ENCODE measurements around the gene CARM1.
A peak's percentile ranks its signal among the peaks of the same experiment; 100 is the strongest.
"Not testable (repeated sequence)": the region's sequence is repeated elsewhere in the genome, so short reads cannot be mapped to it uniquely, and the experiment has no call there.

Gene CARM1

GRCh38 chr19:10868872-10869547 lies 2.3 kb upstream of the CARM1 start:
- no peak overlapping the region for H3K4me3 ChIP-seq (ENCODE audit: low read length)
- no peak for DNase-seq (ENCODE audit: low read depth)
- TF ChIP-seq CTCF (conservative IDR thresholded peaks at IDR 0.05; ENCODE audit: low read depth, low read length), result no peak

GRCh38 chr19:10869872-10870311 lies 1.5 kb upstream of the CARM1 start:
- H3K4me3 ChIP-seq (ENCODE audit: low read length); DNase-seq (ENCODE audit: low read depth): not testable (repeated sequence)

GRCh38 chr19:10870501-10870954 lies 825 bp upstream of the CARM1 start:
- no peak for TF ChIP-seq CTCF (conservative IDR thresholded peaks at IDR 0.05; ENCODE audit: low read depth, low read length)
- no peak for DNase-seq (ENCODE audit: low read depth)
- peak overlapping the region; percentile 66 for H3K4me3 ChIP-seq (ENCODE audit: low read length)

GRCh38 chr19:10871711-10872545 lies 575 bp downstream of the CARM1 start:
- TF ChIP-seq CTCF (conservative IDR thresholded peaks at IDR 0.05; ENCODE audit: low read depth, low read length), result peak; percentile 8
- no peak for DNase-seq (ENCODE audit: low read depth)
- peak overlapping the region; percentile 82 for H3K4me3 ChIP-seq (ENCODE audit: low read length)

DNA sequence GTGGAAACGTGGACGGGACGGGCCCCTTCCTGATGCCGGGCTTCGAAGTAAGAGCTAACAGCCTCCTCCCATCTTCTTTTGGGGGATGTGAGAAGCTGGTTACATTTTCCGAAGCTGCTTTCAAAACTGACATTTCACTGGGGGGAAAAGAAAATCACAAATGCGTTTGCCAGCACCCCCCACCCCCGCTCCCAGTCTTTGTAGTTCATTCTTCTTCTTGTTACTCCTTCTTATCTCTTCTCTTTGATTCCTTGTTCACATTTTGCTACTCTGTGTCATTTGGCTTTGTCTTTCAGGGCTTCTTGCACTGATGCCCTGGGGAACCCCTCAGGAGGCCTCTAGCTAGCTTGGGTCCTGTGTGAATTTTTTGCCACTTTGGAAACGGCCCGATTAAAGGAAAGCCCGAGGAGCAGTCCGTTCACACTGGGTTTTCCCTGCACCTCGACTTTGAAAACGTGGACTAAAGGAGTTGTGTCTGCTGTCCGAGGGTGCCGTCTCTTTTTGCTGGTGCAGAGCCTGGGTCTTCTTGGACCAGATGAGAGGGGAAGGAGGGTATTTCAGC lies 1.3 kb downstream of the CARM1 start:
- peak overlapping the region; percentile 82 for H3K4me3 ChIP-seq (ENCODE audit: low read length)
- TF ChIP-seq CTCF (conservative IDR thresholded peaks at IDR 0.05; ENCODE audit: low read depth, low read length), result no peak
- DNase-seq (ENCODE audit: low read depth), result no peak

DNA sequence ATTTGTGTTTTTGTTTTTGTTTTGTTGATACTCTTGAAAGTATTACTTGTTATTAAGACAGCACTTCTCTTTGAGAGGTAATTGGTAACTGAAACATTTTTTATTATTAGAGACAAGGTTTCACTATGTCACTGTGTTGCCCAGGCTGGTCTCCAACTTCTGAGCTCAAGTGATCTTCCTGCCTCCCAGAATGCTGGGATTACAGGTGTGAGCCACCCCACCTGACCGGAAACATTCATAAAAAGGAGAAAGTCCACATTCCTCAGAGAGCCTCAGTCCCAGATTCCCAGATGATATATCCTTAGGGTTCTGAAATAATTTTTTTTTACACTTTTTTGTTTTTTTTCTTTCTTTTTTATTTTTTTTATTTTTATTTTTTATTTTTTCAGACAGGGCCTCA lies 2.7 kb downstream of the CARM1 start:
- DNase-seq (ENCODE audit: low read depth), result no peak
- no peak for TF ChIP-seq CTCF (conservative IDR thresholded peaks at IDR 0.05; ENCODE audit: low read depth, low read length)
- no peak overlapping the region for H3K4me3 ChIP-seq (ENCODE audit: low read length)

GRCh38 chr19:10876459-10877240 lies 5.3 kb downstream of the CARM1 start:
- DNase-seq (ENCODE audit: low read depth), result no peak
- H3K4me3 ChIP-seq (ENCODE audit: low read length), result no peak overlapping the region
- TF ChIP-seq CTCF (conservative IDR thresholded peaks at IDR 0.05; ENCODE audit: low read depth, low read length), result no peak

- not testable (repeated sequence) for H3K4me3 ChIP-seq (ENCODE audit: low read length); DNase-seq (ENCODE audit: low read depth)
Measured at GRCh38 chr19:10877608-10878007, 6.3 kb downstream of the CARM1 start.

Data from retinal pigment epithelial cell (primary cell).